IMR-90 (cell line): ENCODE measurements around the gene VSTM5. TPM values are rescaled to one million over a fixed set of nuclear protein-coding genes. Genes with fewer than 3 reads are reported as not detected.

Source experiments
- ATAC-seq: fragments of 200-7000 bp; cut with Tn5 transposase; 2 replicates; pipeline ENCODE4 v1.9.1; 2020; ENCODE audit warnings: low read depth, mild to moderate bottlenecking, moderate library complexity
- BruUV-seq: library from RNA; stranded (reverse); fragments of 400-500 nt; replicated peaks from 2 replicates; lab custom pipeline; 2021; lab: Mats Ljungman, UMichigan
- CTCF ChIA-PET: fragments of 300-600 bp; formaldehyde crosslinking; extraction: SDS; loops from one replicate; lab custom pipeline; 2021; ENCODE audit warnings: antibody characterized with exemption; lab: Yijun Ruan, JAX
- POLR2A ChIA-PET: fragments of 300-600 bp; sonication (Branson Sonifier 250); formaldehyde crosslinking; loops from one replicate; lab custom pipeline; 2022; ENCODE audit warnings: antibody characterized with exemption; ENCODE audit not compliant: unreplicated experiment; lab: Charles Lee
- DNase-seq: peaks from one replicate; pipeline ENCODE4 v3.0.0; 2013
- H2AFZ ChIP-seq: replicated peaks from 2 replicates; pipeline ENCODE3; 2013; ENCODE audit warnings: low read length, mild to moderate bottlenecking; ENCODE audit not compliant: poor library complexity
- H2AK5ac ChIP-seq: 2 replicates; pipeline ENCODE4 v1.6.1; 2013; ENCODE audit warnings: low read depth, low read length, inconsistent platforms
- H2AK9ac ChIP-seq: replicated peaks from 2 replicates; pipeline ENCODE3; 2013; ENCODE audit warnings: mild to moderate bottlenecking, low read depth, low read length, moderate library complexity; ENCODE audit not compliant: poor library complexity
- H2BK120ac ChIP-seq: 2 replicates; pipeline ENCODE4 v1.6.1; 2013; ENCODE audit warnings: low read depth, low read length, inconsistent platforms
- H2BK15ac ChIP-seq: 3 replicates; pipeline ENCODE4 v1.6.1; 2013; ENCODE audit warnings: low read depth, low read length, inconsistent platforms
- H2BK20ac ChIP-seq: 2 replicates; pipeline ENCODE4 v1.6.1; 2013; ENCODE audit warnings: low read depth, mild to moderate bottlenecking, inconsistent platforms, low read length, moderate library complexity
- H2BK5ac ChIP-seq: 2 replicates; pipeline ENCODE4 v1.6.1; 2013; ENCODE audit warnings: mild to moderate bottlenecking, low read depth, low read length, inconsistent platforms; ENCODE audit not compliant: poor library complexity, severe bottlenecking
- H3K14ac ChIP-seq: replicated peaks from 2 replicates; pipeline ENCODE4 v1.6.1; 2013; ENCODE audit warnings: low read depth, low read length, inconsistent platforms
- H3K18ac ChIP-seq: 2 replicates; pipeline ENCODE4 v1.6.1; 2013; ENCODE audit warnings: low read depth, low read length, control low read depth
- H3K23ac ChIP-seq: 2 replicates; pipeline ENCODE4 v1.6.1; 2013; ENCODE audit warnings: low read depth, low read length, inconsistent platforms
- H3K27ac ChIP-seq: 2 replicates; pipeline ENCODE4 v1.5.1; 2013; ENCODE audit warnings: mild to moderate bottlenecking, control low read depth, low read length; ENCODE audit not compliant: insufficient read depth
- H3K27me3 ChIP-seq: 2 replicates; pipeline ENCODE4 v1.6.1; 2013; ENCODE audit warnings: low read length; ENCODE audit not compliant: control insufficient read depth, insufficient read depth
- H3K36me3 ChIP-seq: 2 replicates; pipeline ENCODE4 v1.6.1; 2013; ENCODE audit warnings: low read length, mixed read lengths; ENCODE audit not compliant: control insufficient read depth, insufficient read depth
- H3K4ac ChIP-seq: 2 replicates; pipeline ENCODE4 v1.6.1; 2013; ENCODE audit warnings: low read depth, low read length, inconsistent platforms
- H3K4me1 ChIP-seq: 2 replicates; pipeline ENCODE4 v1.6.1; 2013; ENCODE audit warnings: low read length, mixed read lengths; ENCODE audit not compliant: control insufficient read depth, insufficient read depth
- H3K4me2 ChIP-seq: 2 replicates; pipeline ENCODE4 v1.6.1; 2013; ENCODE audit warnings: low read depth, mild to moderate bottlenecking, control low read depth, low read length, moderate library complexity
- H3K4me3 ChIP-seq: 2 replicates; pipeline ENCODE4 v1.5.1; 2013; ENCODE audit warnings: low read depth, mild to moderate bottlenecking, control low read depth, low read length, moderate library complexity; ENCODE audit not compliant: insufficient read depth
- H3K56ac ChIP-seq: 2 replicates; pipeline ENCODE4 v1.6.1; 2013; ENCODE audit warnings: low read length, inconsistent platforms; ENCODE audit not compliant: insufficient read depth; ENCODE audit errors: extremely low read depth
- H3K79me1 ChIP-seq, 2 experiments: 2 replicates each; pipeline ENCODE4 v1.6.1; 2013; ENCODE audit warnings: low read length in 2 of 2, inconsistent platforms in 1 of 2, low read depth in 1 of 2
- H3K9ac ChIP-seq: 2 replicates; pipeline ENCODE4 v1.6.1; 2013; ENCODE audit warnings: low read depth, low read length, control low read depth
- H3K9me1 ChIP-seq: 2 replicates; pipeline ENCODE4 v1.6.1; 2013; ENCODE audit warnings: low read length, inconsistent platforms; ENCODE audit not compliant: insufficient read depth
- H3K9me3 ChIP-seq: 2 replicates; pipeline ENCODE4 v1.6.1; 2013; ENCODE audit warnings: low read length; ENCODE audit not compliant: control insufficient read depth, insufficient read depth
- H4K20me1 ChIP-seq: 2 replicates; pipeline ENCODE4 v1.6.1; 2013; ENCODE audit warnings: low read length, inconsistent platforms; ENCODE audit not compliant: insufficient read depth
- H4K5ac ChIP-seq: 2 replicates; pipeline ENCODE4 v1.6.1; 2013; ENCODE audit warnings: mild to moderate bottlenecking, low read depth, low read length, control low read depth
- H4K8ac ChIP-seq, 2 experiments: 2 replicates each; pipeline ENCODE4 v1.6.1; 2013; ENCODE audit warnings: low read depth in 2 of 2, low read length in 2 of 2, control low read depth in 1 of 2, inconsistent platforms in 1 of 2
- H4K91ac ChIP-seq: 2 replicates; pipeline ENCODE4 v1.6.1; 2013; ENCODE audit warnings: low read depth, low read length, inconsistent platforms; ENCODE audit not compliant: insufficient read depth
- RCOR1 ChIP-seq: IDR thresholded peaks from 2 replicates; pipeline ENCODE4 v1.6.1; 2012; ENCODE audit warnings: mild to moderate bottlenecking, low read length, improper control_type of control experiment; ENCODE audit not compliant: insufficient replicate concordance
- WGBS, 2 experiments: methylation state at CpG; one replicate each; pipeline versions ENCODE4 v1.1.5 to v1.1.7; 2013; ENCODE audit warnings: missing lambda C conversion rate in 2 of 2; ENCODE audit not compliant: insufficient read length in 1 of 2; ENCODE audit errors: extremely low coverage in 2 of 2; 5-methylcytosine and 5-hydroxymethylcytosine counted together
- dilution Hi-C: fragments of 300-500 bp; cut with HindIII; formaldehyde crosslinking; loops from one replicate; pipeline ENCODE4 v1.14.3; 2018; ENCODE audit warnings: low sequenced_read_pairs; ENCODE audit not compliant: unreplicated experiment
- in situ Hi-C: fragments of 300-500 bp; cut with MboI; formaldehyde crosslinking; loops from 3 replicates; pipeline ENCODE4 v1.14.3; 2019; ENCODE audit warnings: low sequenced_read_pairs, inconsistent platforms, mixed read lengths
- intact Hi-C: fragments of 100-400 bp; cut with micrococcal nuclease; formaldehyde crosslinking; loops from 2 replicates; pipeline ENCODE4 v1.10.0; 2022
- polyA plus RNA-seq, 3 experiments: library from polyadenylated mRNA; depleted of rRNA; stranded (reverse); fragments of >200 nt; gene quantifications; 2 replicates each; pipeline ENCODE4 v1.2.3, GENCODE V29; 2012; ENCODE audit warnings: low replicate concordance in 1 of 3
- total RNA-seq: library from RNA; depleted of rRNA; stranded (reverse); fragments of >200 nt; gene quantifications from 2 replicates; pipeline ENCODE4 v1.2.3, GENCODE V29; 2012

VSTM5 gene
- total and polyA plus RNA-seq, 2 of the 4 experiments (the other 2 are of a cell fraction): 0.36 to 0.43 TPM

DNA sequence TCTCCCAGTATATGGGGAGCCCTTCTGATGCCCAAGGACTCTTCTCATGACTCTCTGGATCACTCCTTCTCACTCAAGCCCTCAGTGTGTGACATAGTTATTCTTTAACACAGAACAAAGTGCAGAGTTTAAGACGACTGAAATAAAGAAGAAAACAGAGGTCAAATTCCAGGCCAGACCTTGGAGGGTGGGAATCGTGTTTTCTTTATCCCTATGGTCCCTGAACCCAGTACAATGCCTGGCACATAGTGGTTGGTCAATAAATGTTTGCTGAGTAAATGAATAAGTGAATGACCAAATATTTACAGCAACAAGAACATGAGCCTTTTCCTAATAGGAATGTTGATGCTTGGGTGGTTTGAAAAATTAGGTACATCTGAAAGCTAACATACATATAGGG is 28.8 kb downstream of the VSTM5 start:
- WGBS, 2 experiments: no CpG with 5 or more reads among the region's 2 CpGs
- no peak overlapping the region for H4K8ac ChIP-seq

More for the DNA sequence above, 28.8 kb downstream of the VSTM5 start:
- H3K9me1 ChIP-seq: no peaks in the 10 kb centered on the region
- H2BK5ac ChIP-seq: no peak overlapping the region
- H3K14ac ChIP-seq: no peak overlapping the region
- no peak overlapping the region for H3K56ac ChIP-seq
- no peaks in the 10 kb centered on the region for H4K20me1 ChIP-seq
- no peak overlapping the region for H3K4me3 ChIP-seq
- no peak overlapping the region for H3K4me2 ChIP-seq
- no peaks in the 10 kb centered on the region for H3K79me1 ChIP-seq
- no peak for TF ChIP-seq RCOR1
- CTCF ChIA-PET: no interaction called here
- H3K9me3 ChIP-seq: no peaks in the 10 kb centered on the region
- no peak overlapping the region for H4K91ac ChIP-seq
- 0 out of 2 replicates have a peak, but pooled peaks cover 2% of the 10 kb centered on the region for H3K36me3 ChIP-seq
- in situ Hi-C loops (no loop called here), intact Hi-C loops (no loop called here), dilution Hi-C loops (no loop called here)
- H3K18ac ChIP-seq: no peak overlapping the region
- no peak overlapping the region for H2AK9ac ChIP-seq
- H2BK15ac ChIP-seq: no peak overlapping the region
- H2AFZ ChIP-seq: no peak overlapping the region
- no peak overlapping the region for H3K4ac ChIP-seq
- DNase-seq (no peak), ATAC-seq (no peak)
- no peaks in the 10 kb centered on the region for H3K4me1 ChIP-seq
- H3K9ac ChIP-seq: no peak overlapping the region
- no peaks in the 10 kb centered on the region for H3K27me3 ChIP-seq
- H2AK5ac ChIP-seq: no peak overlapping the region
- no peak overlapping the region for H4K5ac ChIP-seq
- no TSS peak for BruUV-seq
- POLR2A ChIA-PET: no interaction called here
- H2BK20ac ChIP-seq: no peak overlapping the region
- no peak overlapping the region for H3K23ac ChIP-seq
- no peak overlapping the region for H3K27ac ChIP-seq
- no peak overlapping the region for H2BK120ac ChIP-seq
